ENCODE data around the gene NDP.

- TF ChIP-seq EP300 (IDR thresholded peaks at IDR 0.05) (no peak), CTCF (IDR thresholded peaks at IDR 0.05) (no peak), POLR2A (IDR thresholded peaks at IDR 0.05; ENCODE audit: low read depth) (no peak), POLR2AphosphoS5 (IDR thresholded peaks at IDR 0.05) (no peak)
Observed at GRCh38 chrX:43970528-43970927, 2.7 kb downstream of the NDP start.
